SW480 (cell line): Measurements from ENCODE around the gene UMAD1.

Experiments
- DNase-seq: peaks from one replicate; pipeline ENCODE4 v3.0.0-alpha.2; 2016; ENCODE audit warnings: low spot score

Gene UMAD1

DNA sequence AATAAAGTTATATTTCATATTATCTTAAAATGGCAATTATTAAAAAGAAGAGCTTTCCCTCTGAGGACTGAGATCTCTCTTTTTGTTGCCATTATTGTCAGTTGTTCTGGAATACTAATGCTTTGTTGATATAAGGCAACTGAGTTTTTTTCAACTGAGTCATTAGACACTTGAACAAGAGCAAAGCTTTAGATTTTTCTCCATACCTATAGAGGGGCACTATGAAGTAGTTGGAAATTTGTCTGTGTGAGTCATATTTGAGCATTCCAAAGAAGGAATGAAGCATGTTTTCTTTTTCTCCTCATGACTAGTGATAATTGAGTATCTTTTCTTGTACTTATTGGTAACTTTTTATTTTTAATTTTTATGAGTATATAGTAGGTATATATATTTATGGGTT is 53.3 kb downstream of the UMAD1 start:
- DNase-seq = peak; percentile 19

DNA sequence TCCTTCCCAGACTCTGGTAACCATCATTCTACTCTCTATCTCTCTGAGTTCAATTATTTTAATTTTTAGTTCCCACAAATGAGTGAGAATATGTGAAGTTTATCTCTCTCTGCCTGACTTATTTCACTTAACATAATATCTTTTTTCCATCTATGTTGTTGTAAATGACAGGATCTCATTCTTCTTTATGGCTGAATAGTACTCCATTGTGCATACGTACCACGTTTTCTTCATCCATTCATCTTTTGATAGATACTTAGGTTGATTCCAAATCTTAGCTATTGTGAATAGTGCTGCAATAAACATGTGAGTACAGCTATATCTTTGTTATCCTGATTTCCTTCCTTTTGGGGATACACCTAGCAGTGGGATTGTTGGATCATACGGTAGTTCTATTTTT is 54.0 kb downstream of the UMAD1 start:
- no peak for DNase-seq

DNA sequence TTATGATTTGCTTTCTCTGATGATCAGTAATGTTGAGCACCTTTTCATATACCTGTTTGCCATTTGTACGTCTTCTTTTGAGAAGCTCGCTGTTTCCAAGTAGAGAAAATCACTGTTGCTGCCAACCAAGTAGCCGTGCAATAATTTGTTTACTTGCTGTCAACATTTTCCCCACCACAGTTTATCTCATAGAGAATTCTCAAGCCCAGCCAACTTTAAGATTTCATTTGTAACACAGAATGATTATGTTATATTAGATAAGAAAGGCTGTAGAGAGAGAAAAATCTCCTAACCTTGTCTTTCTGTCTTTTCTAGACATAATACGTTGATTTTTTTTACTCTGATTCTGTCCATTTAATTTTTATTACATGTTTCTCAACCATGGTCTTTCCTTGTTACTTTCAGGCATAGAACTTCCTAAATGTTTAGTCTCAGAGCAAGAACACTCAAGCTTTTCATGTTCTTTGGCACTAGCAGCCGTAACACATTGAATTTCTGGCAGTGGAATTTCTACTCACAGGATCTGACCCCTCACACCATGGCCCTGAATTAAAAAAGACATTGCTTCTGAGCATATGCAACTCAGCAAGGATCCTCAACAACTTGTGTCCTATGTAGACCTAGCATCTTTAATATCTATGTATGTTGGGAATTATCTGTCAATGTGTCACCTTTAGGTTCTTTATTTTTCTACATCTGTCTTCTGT is 54.7 kb downstream of the UMAD1 start:
- DNase-seq = no peak

DNA sequence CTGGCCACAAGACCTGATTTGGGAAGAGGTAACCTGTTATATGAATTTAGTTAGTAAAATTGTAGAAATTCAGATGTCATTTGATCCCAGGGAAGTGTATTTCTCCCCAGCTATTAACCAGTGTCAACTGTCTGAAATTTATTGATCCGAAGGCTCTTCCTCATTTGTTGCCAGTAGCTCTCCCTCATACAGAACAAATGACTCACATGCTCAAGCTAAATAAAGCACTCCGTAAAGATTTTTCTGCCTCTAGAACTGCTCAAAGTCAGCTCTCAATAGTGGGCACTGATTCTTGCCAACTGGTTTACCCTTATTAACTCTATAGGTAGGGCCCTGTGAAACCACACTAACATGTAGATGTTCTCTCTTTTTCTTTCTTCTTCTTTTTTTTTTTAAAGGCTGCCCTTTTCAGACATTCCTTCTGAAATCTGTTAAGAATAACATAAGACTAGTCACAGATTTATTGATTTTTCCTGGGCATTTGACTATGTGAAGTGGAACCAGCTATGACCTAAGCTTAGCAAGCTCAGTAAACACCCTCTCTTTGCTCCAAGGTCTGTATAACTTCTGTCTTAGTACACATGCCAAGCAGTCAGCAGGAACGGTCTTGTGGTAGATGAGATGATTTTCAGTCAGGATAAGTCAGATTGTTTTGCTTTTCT is 56.0 kb downstream of the UMAD1 start:
- DNase-seq = no peak

DNA sequence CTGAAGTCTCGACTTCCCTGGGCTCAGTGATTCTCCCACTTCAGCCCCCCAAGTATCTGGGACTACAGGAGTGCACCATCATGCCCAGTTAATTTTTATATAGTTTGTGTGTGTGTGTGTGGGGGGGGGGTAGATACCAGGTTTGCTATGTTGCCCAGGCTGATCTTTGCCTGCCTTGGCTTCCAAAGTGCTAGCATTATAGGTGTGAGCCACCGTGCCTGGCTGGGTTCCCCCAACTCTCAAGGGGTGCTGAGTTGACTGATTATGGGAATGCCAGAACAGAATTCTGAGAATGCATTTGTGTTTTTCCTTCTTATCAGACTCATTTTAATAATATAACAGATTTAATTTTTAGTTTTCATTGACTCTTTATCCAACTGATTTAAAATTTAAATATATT is 58.4 kb downstream of the UMAD1 start:
- no peak for DNase-seq

DNA sequence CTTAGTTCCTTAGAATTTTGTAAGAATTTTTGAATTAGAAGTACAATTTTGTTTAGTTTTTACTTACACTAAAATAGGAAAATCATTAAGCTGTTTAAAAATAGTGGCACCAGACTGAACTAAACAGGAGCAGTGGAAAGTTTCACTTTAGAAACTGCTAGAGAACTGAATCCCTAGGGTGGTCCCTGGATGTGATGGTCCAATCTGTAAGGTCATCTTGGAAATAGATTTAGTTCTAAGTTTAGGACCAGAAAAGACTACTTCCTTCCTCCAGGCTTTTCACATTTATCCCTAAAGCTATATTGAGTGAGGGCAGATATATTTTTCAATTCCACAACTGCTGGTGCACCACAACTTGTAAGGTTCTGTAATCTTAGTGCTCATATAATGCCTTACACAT is 58.8 kb downstream of the UMAD1 start:
- no peak for DNase-seq

DNA sequence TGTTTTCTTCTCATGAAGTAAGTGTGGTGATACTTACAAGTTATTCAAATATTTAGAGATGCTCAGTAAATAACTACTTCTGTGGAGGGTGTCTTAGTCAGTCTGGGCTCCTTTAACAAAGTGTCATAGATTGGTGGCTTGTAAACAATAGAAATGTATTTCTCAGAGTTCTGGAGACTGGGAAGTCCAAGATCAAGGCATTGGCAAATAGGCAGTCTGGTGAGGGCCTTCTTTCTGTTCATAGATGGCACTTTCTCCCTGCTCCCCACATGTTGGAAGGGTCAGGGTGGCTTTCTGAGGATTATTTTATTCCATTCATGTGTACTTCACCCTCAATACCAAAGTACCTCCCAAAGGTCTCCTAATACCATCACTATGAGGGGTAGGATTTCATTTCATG is 59.4 kb downstream of the UMAD1 start:
- no peak for DNase-seq

DNA sequence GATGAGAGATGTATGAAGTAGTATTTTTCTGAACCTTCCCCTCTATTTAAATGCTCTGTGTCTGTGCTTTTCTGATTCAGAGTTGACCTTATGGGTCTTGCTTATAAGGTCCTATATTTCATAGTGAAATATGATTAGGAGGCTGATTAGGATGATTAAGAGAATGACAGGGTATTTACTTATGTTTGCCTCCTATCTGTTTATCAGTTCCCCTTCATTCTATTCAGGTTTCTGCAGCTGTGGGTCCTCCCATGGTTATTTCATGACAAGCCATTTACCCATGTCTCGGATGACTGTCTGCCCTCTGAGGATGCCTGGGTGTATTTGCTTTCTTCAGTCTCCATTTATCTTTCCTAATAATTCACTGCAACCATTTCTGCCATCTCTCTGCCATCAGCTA is 61.0 kb downstream of the UMAD1 start:
- no peak for DNase-seq

DNA sequence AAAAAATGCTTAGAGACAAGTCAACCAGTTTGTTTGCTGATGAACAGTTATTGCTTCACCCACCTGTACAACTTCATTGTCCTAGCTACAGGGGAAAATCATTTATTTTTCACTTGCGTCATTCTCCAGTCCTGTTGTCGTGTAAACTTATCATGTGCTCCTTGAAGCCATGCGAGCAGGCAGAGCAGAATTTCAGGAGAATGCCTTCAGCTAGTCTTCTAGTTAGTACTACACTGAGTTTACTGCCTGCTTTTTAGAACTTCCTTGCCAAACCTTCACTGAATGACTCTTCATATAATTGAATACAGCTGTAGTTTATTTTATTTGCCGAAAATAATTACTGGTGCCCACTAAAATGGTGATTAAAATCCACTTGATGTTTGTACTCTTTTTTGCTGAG is 62.3 kb downstream of the UMAD1 start:
- DNase-seq = no peak

DNA sequence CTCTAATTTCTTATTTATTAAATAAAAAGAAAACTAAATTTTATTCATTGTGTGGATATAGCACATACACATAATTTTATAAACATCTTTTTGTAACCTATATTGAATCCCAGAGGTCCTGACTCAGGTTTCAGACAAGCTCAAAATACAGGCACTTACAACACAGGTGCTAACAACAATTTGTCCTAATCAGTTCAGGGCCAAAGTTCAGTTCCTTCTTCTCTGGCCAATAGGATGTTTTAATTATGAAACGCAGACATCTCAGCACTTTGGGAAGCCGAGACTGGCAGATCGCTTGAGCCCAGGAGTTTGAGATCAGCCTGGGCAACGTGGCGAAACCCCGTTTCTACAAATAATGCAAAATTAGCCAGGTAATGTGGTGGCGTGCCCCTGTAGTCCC is 62.9 kb downstream of the UMAD1 start:
- DNase-seq = no peak

DNA sequence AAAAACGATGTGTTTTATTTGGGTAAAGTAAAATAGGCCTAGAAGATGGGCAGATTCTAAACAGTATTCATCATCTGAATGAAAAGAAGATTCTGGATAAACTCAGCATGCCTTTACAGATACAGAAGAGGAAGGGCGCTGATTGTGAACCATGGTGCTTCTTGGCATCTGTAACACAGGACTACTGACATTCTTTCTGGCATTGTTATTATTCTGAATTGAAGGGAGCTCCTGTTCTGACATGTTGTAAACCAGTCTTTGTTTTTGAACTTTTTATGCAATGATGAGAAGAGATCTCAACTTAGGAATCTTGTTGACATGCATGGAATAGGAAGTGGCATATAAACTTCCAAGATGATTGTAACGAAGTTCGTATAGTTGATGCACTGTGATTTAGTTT is 64.3 kb downstream of the UMAD1 start:
- no peak for DNase-seq

DNA sequence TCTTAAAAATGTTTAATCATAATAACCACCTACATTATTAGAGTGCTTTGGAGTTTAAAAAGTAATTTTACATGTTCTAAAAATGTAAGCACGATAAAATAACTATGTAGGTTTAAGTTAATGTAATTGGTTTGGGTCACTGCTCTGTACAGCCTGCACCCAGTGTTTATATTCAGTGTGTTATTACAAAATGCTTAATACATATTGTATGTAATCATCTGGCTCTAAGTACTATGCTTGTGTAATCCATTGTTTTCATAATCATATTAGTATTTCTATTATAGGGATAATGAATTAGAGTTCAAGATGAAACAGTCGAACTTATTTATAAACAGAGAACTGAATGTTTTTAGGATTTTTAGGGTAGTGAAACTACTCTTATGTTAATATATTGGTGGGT is 64.8 kb downstream of the UMAD1 start:
- no peak for DNase-seq

DNA sequence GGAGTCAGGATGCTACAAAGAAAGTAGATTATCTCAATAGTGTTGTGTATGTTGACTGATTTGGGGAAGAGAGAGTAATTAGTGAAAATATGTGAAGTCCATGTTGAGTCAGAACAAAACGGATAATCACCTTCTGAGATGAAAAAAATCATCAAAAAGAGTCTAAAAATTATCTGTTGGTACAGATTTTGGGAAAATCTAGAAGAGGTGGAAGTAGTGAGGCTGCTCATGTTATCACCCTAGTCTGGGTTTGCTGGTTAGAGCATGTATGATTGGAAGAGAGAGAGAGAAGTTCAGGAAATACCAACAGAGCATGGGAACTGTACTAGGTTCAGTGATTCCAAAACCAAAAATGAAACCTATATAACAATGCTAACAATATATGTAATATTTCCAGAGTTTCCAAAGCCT is 65.6 kb downstream of the UMAD1 start:
- no peak for DNase-seq

DNA sequence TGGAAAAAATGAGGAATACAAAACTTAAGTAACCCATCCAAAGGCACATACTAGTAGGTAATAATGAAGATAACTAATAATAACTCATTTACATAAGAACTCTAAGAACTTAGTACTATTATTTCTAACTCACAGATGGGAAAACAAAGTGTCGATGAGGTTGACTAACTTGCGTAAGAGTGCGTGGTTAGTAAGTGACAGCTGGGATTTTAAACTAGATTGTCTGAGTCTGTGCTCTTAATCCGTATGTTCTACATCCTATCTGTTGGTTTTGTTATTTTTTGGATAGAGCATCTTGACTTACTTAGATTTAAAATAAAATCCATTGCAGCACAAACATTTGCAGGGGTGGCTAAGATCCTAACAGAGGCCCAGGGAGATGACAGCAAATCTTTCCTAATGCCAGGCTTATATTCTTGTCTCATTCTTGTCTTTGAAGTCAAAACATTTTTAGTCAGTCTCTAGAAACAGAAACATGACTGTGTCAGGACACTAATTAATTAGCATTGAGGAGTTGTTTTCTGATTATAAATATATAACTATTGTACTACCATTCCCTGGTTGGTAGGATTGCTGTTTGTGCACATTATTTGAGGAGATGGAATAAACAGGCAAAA is 66.1 kb downstream of the UMAD1 start:
- no peak for DNase-seq

DNA sequence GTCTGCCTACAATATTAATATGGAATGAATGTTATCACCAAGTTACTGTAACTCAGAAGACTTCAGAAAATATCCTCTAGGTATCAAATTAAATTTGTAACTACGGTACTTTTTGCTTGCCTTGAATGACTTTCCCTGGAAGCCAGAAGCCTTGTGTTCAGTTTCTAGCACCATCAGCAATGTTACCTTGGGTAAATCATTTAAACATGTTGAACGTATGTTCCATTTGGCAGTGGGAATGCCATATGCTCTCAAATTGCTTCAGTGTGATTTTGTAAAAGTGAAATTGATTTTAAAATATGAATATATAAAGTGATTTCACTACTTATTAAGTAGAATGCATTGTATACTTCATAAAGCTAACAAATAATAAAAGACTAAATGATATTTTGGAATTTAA is 66.7 kb downstream of the UMAD1 start:
- no peak for DNase-seq

DNA sequence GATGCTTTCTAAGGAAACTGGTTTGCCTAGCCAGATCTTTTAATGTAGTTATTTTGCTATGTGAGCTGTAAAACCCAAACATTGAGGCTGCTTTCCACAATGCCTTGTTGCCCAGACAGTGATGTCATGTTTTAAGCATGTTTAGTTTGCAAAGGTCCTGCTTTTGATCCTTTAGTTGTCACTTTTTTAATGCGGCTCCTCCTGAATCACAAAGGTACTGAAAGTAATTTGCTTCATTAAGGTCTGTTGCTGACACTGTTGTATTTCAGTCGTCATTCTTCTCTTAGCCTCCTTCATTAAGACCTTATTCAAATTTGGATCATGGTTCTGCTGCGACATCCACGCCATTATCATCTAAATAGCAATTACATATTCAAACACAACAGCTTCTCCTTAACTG is 67.3 kb downstream of the UMAD1 start:
- DNase-seq = peak; percentile 62

DNA sequence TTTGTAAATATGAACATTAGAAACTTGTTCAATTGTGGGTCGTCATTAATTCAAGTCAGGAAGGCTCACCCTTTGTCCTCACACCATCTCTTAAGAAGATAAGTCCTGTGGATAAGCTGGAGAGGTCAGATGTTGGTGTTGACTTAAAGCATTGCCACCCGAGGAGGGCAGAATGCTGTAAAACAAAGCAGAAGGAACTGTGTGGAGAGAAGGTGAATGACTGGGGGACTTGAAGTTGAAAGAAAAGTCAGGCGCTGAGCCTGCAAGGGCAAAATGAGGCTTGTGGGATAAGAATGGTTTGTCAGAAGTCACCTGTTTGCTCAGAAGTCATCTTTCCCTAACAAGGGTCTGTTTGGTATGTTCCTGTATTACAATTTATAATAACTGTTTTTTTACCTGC is 68.7 kb downstream of the UMAD1 start:
- DNase-seq = no peak

DNA sequence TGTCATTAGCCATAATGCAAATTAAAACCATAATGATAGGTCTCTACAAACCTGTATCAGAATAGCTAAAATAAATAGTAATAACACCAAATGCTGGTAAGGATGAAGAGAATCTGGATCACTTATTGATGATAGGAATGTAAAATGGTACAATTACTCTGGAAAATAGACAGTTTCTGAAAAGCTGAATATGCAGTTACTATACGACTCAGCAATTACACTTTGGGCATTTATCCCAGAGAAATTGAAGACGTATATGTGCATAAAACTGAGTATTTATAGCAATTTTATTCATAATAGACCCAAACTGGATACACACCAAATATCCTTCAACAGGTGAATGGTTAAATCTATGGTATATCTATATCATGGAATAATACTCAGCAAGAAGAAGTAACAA is 69.9 kb downstream of the UMAD1 start:
- no peak for DNase-seq

DNA sequence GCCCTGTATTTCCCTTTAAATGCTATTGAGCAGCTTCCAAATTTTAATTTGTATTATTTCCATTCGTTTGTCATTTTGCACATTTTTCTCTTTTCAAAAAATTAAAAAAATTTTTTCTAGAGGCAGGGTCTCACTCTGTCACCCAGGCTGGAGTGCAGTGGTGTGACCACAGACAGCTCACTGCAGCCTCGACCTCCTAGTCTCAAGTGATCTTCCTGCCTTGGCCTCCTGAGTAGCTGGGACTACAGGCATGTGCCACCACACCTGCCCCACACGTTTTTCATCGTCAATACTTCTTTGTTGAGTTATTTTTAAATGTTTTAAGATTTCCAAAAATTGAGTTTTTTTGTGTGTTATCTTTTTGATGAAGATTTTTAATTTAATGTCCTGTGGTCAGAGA is 73.2 kb downstream of the UMAD1 start:
- DNase-seq = no peak

DNA sequence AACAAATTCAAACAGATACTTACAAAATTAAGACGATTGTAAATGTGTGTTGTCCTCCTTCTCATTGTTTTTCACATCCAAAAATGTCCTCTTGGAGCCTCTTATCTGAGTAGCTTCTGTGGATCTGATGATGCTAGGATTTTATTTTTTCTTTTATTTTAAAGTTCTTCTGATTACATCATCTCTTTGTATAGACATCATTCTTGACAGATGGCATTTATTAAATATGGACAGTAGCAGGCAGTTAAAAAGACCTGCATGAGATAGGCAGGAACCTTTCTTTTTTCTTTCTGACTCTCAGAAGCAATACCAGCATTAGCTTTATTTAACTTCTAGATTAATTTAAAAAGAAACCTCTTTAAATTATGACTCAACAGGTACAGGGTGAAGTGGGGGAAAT is 77.9 kb downstream of the UMAD1 start, which contains the start of gene RPA3:
TSS of gene RPA3 (minus strand) at position 116 of the 400 bp plus-strand sequence. CDS start 78,189 bp downstream, outside the sequence.
- no peak for DNase-seq

DNA sequence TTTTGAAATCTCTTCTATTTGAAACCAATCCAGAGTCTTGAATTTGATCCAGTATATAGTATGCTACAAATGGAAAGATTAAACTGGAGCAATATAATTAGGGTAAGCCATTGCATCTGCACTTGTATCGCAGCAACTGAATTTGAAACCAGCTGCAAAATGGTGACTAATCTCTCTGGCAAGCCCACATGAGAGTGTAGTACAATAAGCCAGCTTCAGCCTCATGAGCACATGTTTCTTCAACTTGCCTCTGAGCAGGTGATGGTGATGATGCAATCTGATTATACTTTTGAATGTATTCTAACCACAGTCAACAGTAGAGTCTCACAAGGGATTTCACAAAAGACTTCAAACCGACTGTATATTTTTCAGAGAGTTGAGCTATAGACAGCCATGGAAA is 78.7 kb downstream of the UMAD1 start:
- DNase-seq = peak; percentile 90

DNA sequence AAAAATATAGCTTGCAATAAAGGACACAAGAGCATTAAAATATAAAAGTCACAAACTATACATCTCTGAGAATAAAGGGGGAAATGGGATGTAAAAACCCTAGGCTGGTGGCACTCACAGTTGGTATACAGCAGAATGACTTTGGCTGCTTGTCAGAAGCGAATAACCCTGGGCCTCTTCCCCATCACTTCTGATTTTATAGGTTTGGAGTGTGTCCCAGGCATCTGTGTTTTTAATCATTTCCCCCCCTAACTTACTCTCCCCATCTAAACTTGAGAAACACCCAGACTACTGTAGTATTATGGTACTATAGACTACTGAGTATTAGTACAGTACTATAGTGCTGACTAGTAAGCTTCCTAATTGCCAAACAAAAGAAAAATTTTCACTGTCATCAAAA is 79.6 kb downstream of the UMAD1 start:
- no peak for DNase-seq

DNA sequence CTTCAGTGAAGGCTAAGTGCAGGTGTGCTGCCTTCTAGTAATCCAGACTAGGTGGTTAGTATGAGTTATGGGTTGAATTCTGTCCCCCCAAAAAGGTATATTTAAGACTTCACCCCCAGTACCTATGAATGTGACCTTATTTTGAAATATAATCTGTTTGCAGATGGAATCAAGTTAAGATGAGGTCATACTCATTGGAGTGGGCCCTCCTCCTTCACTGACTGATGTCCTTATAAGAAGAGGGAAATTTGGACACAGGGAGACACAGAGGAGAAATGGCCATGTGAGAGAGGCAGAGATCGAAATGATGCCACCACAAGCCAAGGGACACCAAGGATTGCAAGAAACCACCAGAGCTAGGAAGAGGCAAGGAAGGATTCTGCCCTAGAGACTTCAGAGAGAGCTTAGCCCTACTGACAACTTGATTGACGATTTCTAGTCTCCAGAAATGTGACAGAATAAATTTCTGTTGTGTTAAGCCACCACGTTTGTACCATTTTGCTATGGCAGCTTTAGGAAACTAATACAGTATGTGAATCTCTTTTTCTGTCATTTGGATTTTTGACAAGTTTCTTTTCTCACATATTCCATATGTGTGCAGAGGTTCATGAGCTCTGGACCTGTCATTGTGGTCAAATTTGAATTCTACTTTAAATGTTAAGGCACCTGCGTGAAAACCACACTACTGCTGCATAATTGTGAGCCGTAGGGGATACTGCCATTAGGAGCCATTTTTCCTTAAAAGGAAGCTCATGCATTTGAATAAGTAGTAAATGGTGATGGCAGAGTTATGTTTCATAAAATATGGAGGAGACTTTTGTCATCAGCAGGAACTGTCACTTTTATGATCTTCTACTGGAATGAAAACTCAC is 80.4 kb downstream of the UMAD1 start:
- no peak for DNase-seq
